Endodermal cell (in vitro differentiated cells): ENCODE measurements around the gene CR1. TPM values are rescaled to one million over a fixed set of nuclear protein-coding genes. Genes with fewer than 3 reads are reported as not detected.

ENCODE experiments used
- DNase-seq: peaks from one replicate; pipeline ENCODE4 v3.0.0-alpha.2; 2017
- H3K27ac ChIP-seq: 2 replicates; pipeline ENCODE4 v1.5.1; 2013; ENCODE audit warnings: mild to moderate bottlenecking, low read depth, low read length, moderate library complexity
- H3K27me3 ChIP-seq: 2 replicates; pipeline ENCODE4 v1.6.1; 2013; ENCODE audit warnings: mild to moderate bottlenecking, low read length, moderate library complexity; ENCODE audit not compliant: insufficient read depth, control insufficient read depth, poor library complexity, severe bottlenecking
- H3K36me3 ChIP-seq: 2 replicates; pipeline ENCODE4 v1.7.0; 2013; ENCODE audit warnings: mild to moderate bottlenecking, low read length, moderate library complexity; ENCODE audit not compliant: control insufficient read depth, insufficient read depth
- H3K4me1 ChIP-seq: one replicate; pipeline ENCODE4 v1.7.0; 2013; ENCODE audit warnings: low read length; ENCODE audit not compliant: control insufficient read depth, insufficient read depth
- H3K4me3 ChIP-seq: 2 replicates; pipeline ENCODE4 v1.5.1; 2013; ENCODE audit warnings: mild to moderate bottlenecking, low read length, moderate library complexity
- H3K9ac ChIP-seq: 2 replicates; pipeline ENCODE4 v1.6.1; 2013; ENCODE audit warnings: mild to moderate bottlenecking, low read length, moderate library complexity; ENCODE audit not compliant: poor library complexity, severe bottlenecking; ENCODE audit errors: extremely low read depth
- H3K9me3 ChIP-seq: 2 replicates; pipeline ENCODE4 v1.6.1; 2013; ENCODE audit warnings: mild to moderate bottlenecking, low read length, moderate library complexity; ENCODE audit not compliant: control insufficient read depth
- H3K27ac Mint-ChIP-seq: 2 replicates; pipeline ENCODE4 v1.8.0; 2020; ENCODE audit warnings: mixed read lengths
- H3K27me3 Mint-ChIP-seq: 2 replicates; pipeline ENCODE4 v1.8.0; 2021; ENCODE audit warnings: mild to moderate bottlenecking, mixed read lengths; ENCODE audit not compliant: insufficient read depth
- H3K36me3 Mint-ChIP-seq: 2 replicates; pipeline ENCODE4 v1.8.0; 2020; ENCODE audit warnings: low read depth, mixed read lengths
- H3K4me1 Mint-ChIP-seq: 2 replicates; pipeline ENCODE4 v1.8.0; 2020; ENCODE audit warnings: mixed read lengths
- H3K4me3 Mint-ChIP-seq: 2 replicates; pipeline ENCODE4 v1.8.0; 2020; ENCODE audit warnings: mild to moderate bottlenecking, moderate library complexity, mixed read lengths
- H3K9me3 Mint-ChIP-seq: 2 replicates; pipeline ENCODE4 v1.8.0; 2020; ENCODE audit warnings: mild to moderate bottlenecking, mixed read lengths
- WGBS, 2 experiments: methylation state at CpG; one replicate each; pipeline versions ENCODE4 v1.1.5 to v1.1.7; 2013; ENCODE audit warnings: missing lambda C conversion rate in 2 of 2, mixed read lengths in 1 of 2; ENCODE audit not compliant: insufficient coverage in 1 of 2, insufficient read length in 1 of 2; 5-methylcytosine and 5-hydroxymethylcytosine counted together
- total RNA-seq, 2 donors: library from RNA; stranded (reverse); fragmentation: NEBNext Ultra II Directional in 1 of 2; extraction: Animal tissue kit (Norgen Biotek cat#: 25700) in 1 of 2; gene quantifications; 2 replicates in 1 of 2; 3 replicates in 1 of 2; pipeline ENCODE4 v1.2.1, GENCODE V29; 2021
- TF ChIP-seq, protein P1 (sequence below): fragments of 200-600 bp; sonication (generic); conservative IDR thresholded peaks from 2 replicates; pipeline ENCODE4 v1.5.0; 2021; ENCODE audit warnings: antibody characterized with exemption, mild to moderate bottlenecking

The CR1 gene
- total RNA-seq, 2 donors from 2014 or later = 0.07 TPM; not detected in 1

DNA sequence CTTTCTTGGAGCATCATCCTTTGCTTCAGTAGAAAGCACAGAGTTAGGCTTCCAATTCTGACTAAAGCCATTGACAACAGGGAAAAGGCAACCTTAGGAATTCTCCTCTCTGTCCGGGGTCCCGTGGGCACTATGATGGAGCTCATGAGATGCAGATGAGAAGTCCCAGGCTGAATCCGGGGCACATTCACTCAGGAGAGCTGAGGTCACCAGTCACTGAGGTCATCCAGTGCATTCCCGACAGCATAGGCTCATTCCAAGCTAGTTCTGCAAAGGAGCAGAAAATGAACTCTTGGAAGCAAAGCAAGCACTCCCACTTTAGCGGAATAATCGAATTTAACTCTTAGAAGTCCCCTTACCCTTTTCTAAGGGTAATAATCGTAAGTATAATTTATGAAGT, 6.8 kb downstream of the CR1 start:
- Mint-ChIP-seq H3K27me3 (peaks cover 14% of the 10 kb centered on the region), H3K9me3 (no peaks in the 10 kb centered on the region), H3K4me1 (no peaks in the 10 kb centered on the region), H3K36me3 (no peaks in the 10 kb centered on the region), H3K4me3 (no peak overlapping the region), H3K27ac (no peak overlapping the region)
- TF ChIP-seq, protein P1, sequence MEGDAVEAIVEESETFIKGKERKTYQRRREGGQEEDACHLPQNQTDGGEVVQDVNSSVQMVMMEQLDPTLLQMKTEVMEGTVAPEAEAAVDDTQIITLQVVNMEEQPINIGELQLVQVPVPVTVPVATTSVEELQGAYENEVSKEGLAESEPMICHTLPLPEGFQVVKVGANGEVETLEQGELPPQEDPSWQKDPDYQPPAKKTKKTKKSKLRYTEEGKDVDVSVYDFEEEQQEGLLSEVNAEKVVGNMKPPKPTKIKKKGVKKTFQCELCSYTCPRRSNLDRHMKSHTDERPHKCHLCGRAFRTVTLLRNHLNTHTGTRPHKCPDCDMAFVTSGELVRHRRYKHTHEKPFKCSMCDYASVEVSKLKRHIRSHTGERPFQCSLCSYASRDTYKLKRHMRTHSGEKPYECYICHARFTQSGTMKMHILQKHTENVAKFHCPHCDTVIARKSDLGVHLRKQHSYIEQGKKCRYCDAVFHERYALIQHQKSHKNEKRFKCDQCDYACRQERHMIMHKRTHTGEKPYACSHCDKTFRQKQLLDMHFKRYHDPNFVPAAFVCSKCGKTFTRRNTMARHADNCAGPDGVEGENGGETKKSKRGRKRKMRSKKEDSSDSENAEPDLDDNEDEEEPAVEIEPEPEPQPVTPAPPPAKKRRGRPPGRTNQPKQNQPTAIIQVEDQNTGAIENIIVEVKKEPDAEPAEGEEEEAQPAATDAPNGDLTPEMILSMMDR = no peak
- Histone ChIP-seq H3K9ac (no peak overlapping the region), H3K9me3 (no peaks in the 10 kb centered on the region), H3K4me1 (no peaks in the 10 kb centered on the region), H3K27ac (no peak overlapping the region), H3K27me3 (peaks cover 53% of the 10 kb centered on the region), H3K36me3 (no peaks in the 10 kb centered on the region), H3K4me3 (no peak overlapping the region)
- DNase-seq = no peak
- WGBS, 2 experiments = 68 to 79% methylated on average over 4 to 7 of the region's 7 CpGs

- H3K27ac ChIP-seq = no peak overlapping the region
- H3K4me3 Mint-ChIP-seq = no peak overlapping the region
- DNase-seq = no peak
- TF ChIP-seq, protein P1 = no peak
- no peaks in the 10 kb centered on the region for H3K9me3 Mint-ChIP-seq
- H3K4me1 ChIP-seq = no peaks in the 10 kb centered on the region
- no peak overlapping the region for H3K4me3 ChIP-seq
- no peak overlapping the region for H3K27ac Mint-ChIP-seq
- 90 to 94% methylated on average over 1 to 3 of the region's 3 CpGs for WGBS, 2 experiments
- H3K9me3 ChIP-seq = no peaks in the 10 kb centered on the region
- no peaks in the 10 kb centered on the region for H3K4me1 Mint-ChIP-seq
- peaks cover 6% of the 10 kb centered on the region for H3K27me3 Mint-ChIP-seq
- H3K27me3 ChIP-seq = peaks cover 41% of the 10 kb centered on the region
- no peaks in the 10 kb centered on the region for H3K36me3 ChIP-seq
- H3K36me3 Mint-ChIP-seq = no peaks in the 10 kb centered on the region
- H3K9ac ChIP-seq = no peak overlapping the region
Measured at GRCh38 chr1:207503950-207504349, 8.0 kb downstream of the CR1 start.

GRCh38 chr1:207504438-207504837, 8.5 kb downstream of the CR1 start:
- DNase-seq = no peak
- no peak overlapping the region for H3K4me3 ChIP-seq
- no peaks in the 10 kb centered on the region for H3K36me3 ChIP-seq
- H3K9ac ChIP-seq = no peak overlapping the region
- H3K4me1 ChIP-seq = no peaks in the 10 kb centered on the region
- TF ChIP-seq, protein P1 = no peak
- no peaks in the 10 kb centered on the region for H3K4me1 Mint-ChIP-seq
- H3K27me3 ChIP-seq = peaks cover 36% of the 10 kb centered on the region
- no peaks in the 10 kb centered on the region for H3K9me3 ChIP-seq
- peaks cover 6% of the 10 kb centered on the region for H3K27me3 Mint-ChIP-seq
- no peaks in the 10 kb centered on the region for H3K9me3 Mint-ChIP-seq
- H3K27ac ChIP-seq = no peak overlapping the region
- no peaks in the 10 kb centered on the region for H3K36me3 Mint-ChIP-seq
- H3K27ac Mint-ChIP-seq = no peak overlapping the region
- no peak overlapping the region for H3K4me3 Mint-ChIP-seq
